Activated T-cell treated with anti-CD3 and anti-CD28 coated beads for 1 hour (primary cell): ENCODE measurements around the gene NANOG.
"Not testable (repeated sequence)": the region's sequence is repeated elsewhere in the genome, so short reads cannot be mapped to it uniquely, and the experiment has no call there.

Experiments used
- DNase-seq: peaks from one replicate; pipeline ENCODE4 v3.0.0-alpha.2; 2020; ENCODE audit warnings: low read depth

The NANOG gene

GRCh38 chr12:7801460-7801859 lies 12.3 kb downstream of the NANOG start:
- DNase-seq: no peak

DNA sequence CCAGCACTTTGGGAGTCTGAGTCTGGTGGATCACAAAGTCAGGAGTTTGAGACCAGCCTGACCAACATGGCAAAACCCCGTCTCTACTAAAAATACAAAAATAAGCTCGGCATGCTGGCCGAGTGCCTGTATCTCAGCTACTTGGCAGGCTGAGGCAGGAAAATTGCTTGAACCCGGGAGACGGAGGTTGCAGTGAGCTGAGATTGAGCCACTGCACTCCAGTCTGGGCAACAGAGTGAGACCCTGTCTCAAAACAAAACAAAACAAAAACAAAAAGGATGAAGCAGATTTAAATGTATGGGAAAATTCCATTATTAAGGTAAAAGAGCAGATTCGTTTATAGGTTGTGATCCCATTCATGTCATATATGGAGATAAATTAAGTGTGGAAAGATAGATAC lies 17.1 kb downstream of the NANOG start:
- not testable (repeated sequence) for DNase-seq

- DNase-seq: peak; percentile 45
Observed at GRCh38 chr12:7806863-7807487, 17.8 kb downstream of the NANOG start.

DNA sequence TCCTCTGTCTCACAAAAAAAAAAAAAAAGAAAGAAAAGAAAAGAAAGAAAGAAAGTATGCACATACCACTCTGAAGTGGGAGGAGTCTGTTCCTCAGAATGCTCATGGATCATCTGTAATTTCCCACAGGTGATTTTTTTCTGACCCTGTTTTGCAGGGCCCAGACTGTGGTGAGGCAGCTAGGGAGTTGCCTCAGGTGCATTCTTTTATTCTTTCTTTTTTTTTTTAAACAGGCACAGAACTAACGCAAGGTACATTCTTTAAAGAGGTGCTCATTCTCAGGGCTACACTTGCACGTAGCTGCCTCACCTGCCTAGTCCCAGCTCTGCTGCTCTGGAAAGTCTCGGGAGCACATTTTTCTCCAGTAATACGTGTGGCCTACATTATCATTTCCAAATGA lies 36.6 kb downstream of the NANOG start:
- not testable (repeated sequence) for DNase-seq

GRCh38 chr12:7829737-7830136 lies 40.5 kb downstream of the NANOG start:
- not testable (repeated sequence) for DNase-seq

DNA sequence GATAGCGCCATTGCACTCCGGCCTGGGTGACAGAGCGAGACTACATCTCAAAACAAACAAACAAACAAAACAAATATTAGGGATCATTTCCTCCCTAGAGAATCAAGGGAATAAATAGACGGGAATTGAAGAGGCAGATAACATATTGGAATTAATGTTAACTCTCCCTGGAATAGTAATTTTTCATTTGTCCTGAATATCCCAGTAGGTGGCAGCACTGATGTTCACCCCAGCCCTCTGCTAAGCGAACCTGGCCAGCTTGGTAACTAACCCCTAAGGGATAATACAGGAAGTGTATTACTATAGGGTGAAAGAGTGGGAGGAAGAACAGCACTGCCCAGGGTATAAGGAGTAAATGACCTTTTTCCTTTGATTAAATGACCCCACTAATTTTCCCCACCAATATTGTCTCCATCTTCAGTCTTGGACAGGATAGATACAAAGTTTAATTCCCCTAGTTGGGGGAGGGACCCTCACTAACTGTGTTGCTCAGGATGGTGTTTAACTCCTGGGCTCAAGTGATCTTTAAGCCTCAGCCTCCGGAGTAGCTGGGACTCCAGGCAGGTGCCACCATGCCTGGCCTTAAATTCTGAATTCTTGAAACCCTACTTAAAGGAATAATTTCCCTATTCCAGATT lies 43.0 kb downstream of the NANOG start:
- DNase-seq: no peak

DNA sequence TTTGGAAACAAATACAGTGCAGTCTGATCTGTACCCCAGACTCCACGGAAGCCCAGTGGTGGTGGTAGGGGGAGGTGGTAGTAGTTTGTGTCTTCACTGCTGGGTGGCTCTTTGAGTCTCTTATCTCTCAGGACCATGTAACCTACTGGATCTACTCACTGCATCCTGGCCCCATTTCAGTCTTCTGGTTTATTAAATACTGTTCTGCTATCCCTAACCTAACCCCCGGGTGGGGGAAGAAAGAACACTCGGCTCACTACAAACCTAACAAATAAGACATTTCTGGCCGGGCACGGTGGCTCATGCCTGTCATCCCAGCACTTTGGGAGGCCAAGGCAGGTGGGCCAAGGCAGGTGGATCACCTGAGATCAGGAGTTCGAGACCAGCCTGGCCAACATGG lies 44.0 kb downstream of the NANOG start:
- DNase-seq: not testable (repeated sequence)

DNA sequence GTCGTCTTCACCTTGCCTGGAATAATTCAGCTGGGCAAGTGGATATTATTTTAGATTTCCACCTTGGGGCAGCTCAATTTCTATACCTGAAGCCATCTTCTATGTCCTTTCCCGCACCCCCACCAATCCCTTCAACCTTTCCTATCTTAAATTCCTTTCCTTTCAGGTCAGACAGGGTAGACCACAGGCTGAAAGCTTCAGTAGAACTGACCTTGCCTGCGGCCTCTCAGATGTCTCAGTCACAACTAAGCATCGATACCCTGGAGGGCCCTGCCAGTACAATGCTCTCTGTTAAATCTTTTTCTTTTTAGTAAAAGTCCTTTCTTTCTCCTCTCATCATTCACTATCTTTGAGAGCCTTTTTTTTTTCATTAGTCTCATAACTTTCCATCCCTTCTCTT lies 44.6 kb downstream of the NANOG start:
- DNase-seq: no peak

DNA sequence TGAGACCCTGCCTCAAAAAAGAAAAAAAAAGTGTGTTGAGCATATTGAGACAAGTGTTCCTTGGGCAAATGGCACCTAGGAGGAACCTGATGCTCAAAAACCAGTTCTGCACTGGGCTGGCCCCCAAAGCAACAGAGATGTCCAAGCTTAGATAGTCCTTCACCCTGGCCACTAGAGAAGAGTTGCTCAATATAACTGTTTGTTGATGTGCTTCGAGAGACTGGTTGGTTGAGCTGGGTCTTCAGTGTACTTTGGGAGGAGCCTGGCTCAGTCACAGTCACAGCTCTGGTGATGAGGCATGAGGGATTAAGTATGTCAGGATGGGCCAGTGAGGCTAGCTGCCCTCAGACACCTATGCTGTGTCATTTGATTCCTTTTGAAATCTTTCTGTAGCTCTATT lies 45.5 kb downstream of the NANOG start:
- DNase-seq: no peak

DNA sequence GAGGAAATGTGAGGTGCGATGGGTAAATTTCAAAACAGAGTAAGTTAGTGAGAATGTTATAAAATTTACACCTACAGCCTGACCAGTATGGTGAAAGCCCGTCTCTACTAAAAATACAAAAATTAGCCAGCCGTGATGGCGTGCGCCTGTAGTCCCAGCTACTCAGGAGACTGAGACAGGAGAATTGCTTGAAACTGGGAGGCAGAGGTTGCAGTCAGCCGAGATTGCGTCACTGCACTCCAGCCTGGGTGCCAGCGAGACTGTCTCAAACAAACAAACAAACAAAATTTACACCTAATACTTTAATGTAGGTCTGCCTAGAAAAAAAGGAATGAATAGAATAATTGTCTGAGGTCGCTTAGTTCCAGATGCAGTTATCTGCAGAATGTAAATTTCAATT lies 45.9 kb downstream of the NANOG start:
- DNase-seq: no peak

DNA sequence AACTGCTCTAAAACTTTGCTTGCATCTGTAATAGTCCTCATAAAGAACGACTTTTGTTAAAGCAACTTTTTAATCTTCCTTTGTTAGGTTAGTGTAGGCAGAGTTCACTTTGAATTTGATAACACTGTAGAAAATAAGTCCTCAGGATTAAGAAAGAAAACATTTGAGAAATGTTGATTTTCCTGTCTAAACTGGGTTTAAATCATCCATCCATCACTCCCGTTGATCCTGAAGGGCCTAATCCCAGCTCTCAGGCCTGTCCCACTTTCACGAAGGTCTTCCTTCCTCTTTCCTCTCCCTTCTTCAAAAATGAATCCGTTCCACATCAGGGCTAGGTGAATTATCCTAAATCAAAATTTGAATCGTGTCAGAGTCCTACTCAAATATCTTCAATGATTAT lies 46.6 kb downstream of the NANOG start:
- DNase-seq: no peak

DNA sequence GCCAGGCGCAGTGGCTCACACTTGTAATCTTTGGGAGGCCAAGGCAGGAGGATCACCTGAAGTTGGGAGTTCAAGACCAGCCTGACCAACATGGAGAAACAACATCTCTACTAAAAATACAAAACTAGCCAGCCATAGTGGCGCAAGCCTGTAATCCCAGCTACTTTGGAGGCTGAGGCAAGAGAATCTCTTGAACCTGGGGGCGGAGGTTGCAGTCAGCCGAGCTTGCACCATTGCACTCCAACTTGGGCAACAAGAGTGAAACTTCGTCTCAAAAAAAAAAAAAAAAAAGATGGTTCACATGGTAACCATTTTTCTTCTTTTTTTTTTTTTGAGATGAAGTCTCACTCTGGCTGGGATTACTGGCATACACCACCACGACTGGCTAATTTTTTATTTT lies 48.2 kb downstream of the NANOG start:
- no peak for DNase-seq

DNA sequence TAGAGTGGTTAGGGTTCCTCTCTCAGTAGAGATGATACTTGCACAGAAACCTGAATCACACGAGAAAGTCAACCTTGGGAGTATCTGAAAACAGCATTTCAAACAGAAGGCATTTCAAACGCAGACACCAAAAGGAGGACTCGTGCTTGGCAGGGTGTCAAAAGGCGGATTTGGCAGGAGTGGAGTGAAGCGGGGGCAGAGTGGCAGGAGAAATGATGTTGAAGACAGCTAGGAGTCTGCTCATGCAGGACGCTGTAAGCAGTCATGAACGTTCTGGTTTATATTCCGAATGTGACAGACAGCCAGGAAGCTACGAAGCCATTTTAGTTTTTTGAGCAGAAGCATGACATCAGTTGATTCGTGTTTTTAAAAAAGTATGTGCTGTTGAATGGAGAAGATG lies 50.0 kb downstream of the NANOG start:
- DNase-seq: not testable (repeated sequence)

- not testable (repeated sequence) for DNase-seq
Observed at GRCh38 chr12:7839848-7840247, 50.6 kb downstream of the NANOG start.

DNA sequence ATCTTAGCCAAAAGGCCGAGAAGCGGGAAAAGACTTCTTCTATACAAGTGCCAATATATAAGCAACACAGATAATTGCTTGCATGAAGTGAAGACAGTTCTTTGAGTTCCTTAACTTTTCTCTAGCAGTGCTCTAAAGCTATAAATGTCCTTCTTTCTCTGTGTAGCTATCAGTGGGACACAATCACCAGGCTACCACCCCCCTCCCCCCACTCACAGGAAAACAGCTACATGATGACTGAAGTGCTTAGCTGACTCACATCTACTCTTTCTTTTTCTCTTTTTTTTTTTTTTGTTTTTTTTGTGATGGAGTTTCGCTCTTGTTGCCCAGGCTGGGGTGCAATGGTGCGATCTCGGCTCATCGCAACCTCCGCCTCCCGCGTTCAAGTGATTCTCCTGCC lies 53.2 kb downstream of the NANOG start:
- DNase-seq: not testable (repeated sequence)

GRCh38 chr12:7843149-7843548 lies 53.9 kb downstream of the NANOG start:
- not testable (repeated sequence) for DNase-seq

DNA sequence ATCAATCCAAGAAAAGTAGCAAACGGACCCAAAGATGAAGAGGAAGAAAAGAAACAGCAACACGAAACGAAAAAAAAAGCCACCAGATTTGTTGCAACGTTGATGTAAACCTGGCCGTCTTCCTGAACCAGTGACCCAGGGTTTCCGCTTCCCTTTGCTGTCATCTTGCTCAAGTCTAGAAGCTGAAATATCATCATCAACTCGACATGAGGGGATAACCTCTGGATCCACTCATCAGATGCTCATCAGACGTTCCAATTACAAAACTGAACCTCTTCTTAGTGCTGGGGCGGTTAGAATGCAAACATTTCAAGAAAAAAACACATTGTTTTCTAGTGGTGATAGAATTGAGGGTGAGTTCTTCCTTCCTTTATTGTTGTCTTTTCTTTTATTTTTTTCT lies 54.4 kb downstream of the NANOG start:
- not testable (repeated sequence) for DNase-seq

GRCh38 chr12:7844116-7844515 lies 54.9 kb downstream of the NANOG start:
- no peak for DNase-seq

DNA sequence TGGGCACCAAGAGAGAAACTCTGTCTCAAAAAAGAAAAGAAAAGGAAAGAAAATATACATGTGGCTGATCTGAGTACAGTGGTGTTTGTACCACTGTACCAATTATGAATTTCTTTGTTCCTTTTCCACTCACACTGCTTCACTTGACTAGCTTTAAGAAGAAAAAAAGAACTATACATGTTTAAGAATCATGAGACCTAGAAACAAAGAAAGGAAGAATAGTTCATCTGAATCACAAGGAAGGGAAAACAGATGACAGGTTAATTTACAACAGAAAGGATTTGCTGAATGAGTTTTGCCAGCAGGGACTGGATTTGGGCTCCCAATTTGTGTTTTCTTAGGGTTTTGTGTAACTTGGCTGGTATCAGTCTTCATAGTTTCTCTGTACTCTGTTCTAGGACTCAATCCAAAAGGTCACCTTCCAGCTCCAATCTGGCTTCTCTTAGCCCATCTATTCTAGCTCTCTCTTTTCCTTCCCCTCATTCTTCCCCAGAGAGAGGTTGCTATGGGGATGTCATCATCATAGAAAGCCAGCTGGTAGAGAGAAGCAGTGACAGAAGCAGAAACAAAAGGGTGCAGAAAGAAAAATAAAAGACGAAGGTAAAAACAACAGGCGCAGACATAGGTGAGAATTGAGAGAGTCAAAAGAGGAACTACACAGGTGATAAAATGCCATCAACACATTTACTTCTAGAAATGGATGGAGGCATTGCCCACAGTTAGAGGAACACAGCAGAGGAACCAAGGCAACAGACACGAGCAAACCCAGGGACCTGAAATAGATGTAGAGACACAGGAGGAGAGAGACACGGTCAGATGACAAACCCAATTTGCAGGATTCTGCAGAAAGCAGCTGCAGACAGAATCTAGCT lies 58.3 kb downstream of the NANOG start:
- DNase-seq: not testable (repeated sequence)

GRCh38 chr12:7848098-7848422 lies 58.9 kb downstream of the NANOG start:
- DNase-seq: not testable (repeated sequence)
